Melanocyte of skin (primary cell): ENCODE measurements around the gene FOSL2. TPM values are rescaled to one million over a fixed set of nuclear protein-coding genes. Genes with fewer than 3 reads are reported as not detected.

Experiments used
- small RNA-seq, 2 donors: library from RNA; depleted of rRNA; stranded (forward); fragments of <200 nt; gene quantifications; one replicate each; pipeline ENCODE3, GENCODE V24; 2012
- total RNA-seq, 2 donors: library from RNA; depleted of rRNA; stranded (reverse); fragments of >200 nt; gene quantifications; 2 replicates each; pipeline ENCODE4 v1.2.3, GENCODE V29; 2012

FOSL2 gene
- total RNA-seq = 10 to 100 TPM; 18.6 to 22.3 TPM

GRCh38 chr2:28392297-28393113, at the start of gene FOSL2:
FOSL2 (plus strand) TSS chr2:28392858; CDS start chr2:28393721, 863 bp downstream.

Small RNA genes lying within 50 kb of the gene (small RNA-seq; reads per million reads assigned to genes)
- gene AC104695.3 (0.04 to 0.06 reads per million in 2 donors), gene SNRPGP7 (0 reads per million in 2 donors)

Other genes starting within 250 kb of the FOSL2 start
- 1 to 10 TPM in 1 of 2 donors, under 1 TPM in 1; 0.33 to 1.7 TPM for gene PLB1, start 103.2 kb downstream of the FOSL2 start, total RNA-seq